GM23338 (cell line): ENCODE measurements around the gene TRIM64C. TPM values are rescaled to one million over a fixed set of nuclear protein-coding genes. Genes with fewer than 3 reads are reported as not detected.
"Not testable (repeated sequence)": the region's sequence is repeated elsewhere in the genome, so short reads cannot be mapped to it uniquely, and the experiment has no call there.

Experiments
- ATAC-seq: fragments of 200-7000 bp; cut with Tn5 transposase; 3 replicates; pipeline ENCODE4 v1.9.1; 2020
- DNase-seq: peaks from one replicate; pipeline ENCODE4 v3.0.0-alpha.2; 2015; ENCODE audit warnings: low spot score
- H2AFZ ChIP-seq: fragments of 200-600 bp; sonication (generic); 2 replicates; pipeline ENCODE4 v1.8.0; 2016; ENCODE audit warnings: antibody characterized with exemption, mild to moderate bottlenecking, moderate library complexity
- H3F3A ChIP-seq: fragments of 200-600 bp; sonication (generic); replicated peaks from 2 replicates; pipeline ENCODE4 v1.8.0; 2017; ENCODE audit warnings: antibody characterized with exemption, mixed run types, low read depth
- H3K27ac ChIP-seq: fragments of 200-600 bp; sonication (generic); 2 replicates; pipeline ENCODE4 v1.6.1; 2016; ENCODE audit warnings: low read depth
- H3K27me3 ChIP-seq: fragments of 200-600 bp; sonication (generic); 2 replicates; pipeline ENCODE4 v1.8.0; 2016; ENCODE audit warnings: mild to moderate bottlenecking, mixed run types, moderate library complexity; ENCODE audit not compliant: insufficient read depth
- H3K36me3 ChIP-seq: fragments of 200-600 bp; sonication (generic); 2 replicates; pipeline ENCODE4 v1.8.0; 2016; ENCODE audit warnings: mild to moderate bottlenecking; ENCODE audit not compliant: insufficient read depth
- H3K4me1 ChIP-seq: fragments of 200-600 bp; sonication (generic); 2 replicates; pipeline ENCODE4 v1.8.0; 2016; ENCODE audit warnings: mild to moderate bottlenecking, moderate library complexity; ENCODE audit not compliant: insufficient read depth
- H3K4me2 ChIP-seq: fragments of 200-600 bp; sonication (generic); 2 replicates; pipeline ENCODE4 v1.7.1; 2017; ENCODE audit warnings: mixed run types
- H3K4me3 ChIP-seq: fragments of 200-600 bp; sonication (generic); 2 replicates; pipeline ENCODE4 v1.6.1; 2016; ENCODE audit warnings: mixed run types
- H3K79me2 ChIP-seq: fragments of 200-600 bp; sonication (generic); replicated peaks from 2 replicates; pipeline ENCODE4 v1.8.0; 2017; ENCODE audit warnings: mild to moderate bottlenecking; ENCODE audit not compliant: insufficient read depth
- H3K9me2 ChIP-seq: fragments of 200-600 bp; sonication (generic); 2 replicates; pipeline ENCODE4 v1.8.0; 2017; ENCODE audit not compliant: insufficient read depth
- H4K20me1 ChIP-seq: fragments of 200-600 bp; sonication (generic); replicated peaks from 2 replicates; pipeline ENCODE4 v1.8.0; 2017; ENCODE audit warnings: mild to moderate bottlenecking; ENCODE audit not compliant: insufficient read depth
- H3K27ac Mint-ChIP-seq: 2 replicates; pipeline ENCODE4 v1.8.0; 2020; ENCODE audit warnings: inconsistent platforms, mild to moderate bottlenecking, moderate library complexity, mixed read lengths
- H3K27me3 Mint-ChIP-seq: 3 replicates; pipeline ENCODE4 v1.8.0; 2022; ENCODE audit warnings: low read depth, mild to moderate bottlenecking, moderate library complexity, mixed read lengths, inconsistent platforms; ENCODE audit not compliant: insufficient read depth, poor library complexity
- H3K36me3 Mint-ChIP-seq: 3 replicates; pipeline ENCODE4 v1.8.0; 2021; ENCODE audit warnings: low read depth, mild to moderate bottlenecking, inconsistent platforms, moderate library complexity, mixed read lengths
- H3K4me1 Mint-ChIP-seq: 3 replicates; pipeline ENCODE4 v1.8.0; 2020; ENCODE audit warnings: mild to moderate bottlenecking, inconsistent platforms, mixed read lengths
- H3K4me3 Mint-ChIP-seq: 3 replicates; pipeline ENCODE4 v1.8.0; 2021; ENCODE audit warnings: moderate library complexity, mild to moderate bottlenecking, inconsistent platforms, mixed read lengths
- H3K9me3 Mint-ChIP-seq: 3 replicates; pipeline ENCODE4 v1.8.0; 2020; ENCODE audit warnings: moderate library complexity, mild to moderate bottlenecking, inconsistent platforms, mixed read lengths
- long read RNA-seq: library from polyadenylated mRNA; unstranded; transcript quantifications from one replicate; pipeline ENCODE4 v2.0.0, GENCODE V29; 2020; ENCODE audit not compliant: unreplicated experiment
- polyA plus RNA-seq: library from polyadenylated mRNA; unstranded; fragments of >200 nt; fragmentation: Nextera tagmentation; extraction: Ambion mirVana; gene quantifications from 2 replicates; pipeline ENCODE4 v1.2.1, GENCODE V29; 2016
- total RNA-seq: library from RNA; depleted of rRNA; stranded (reverse); fragments of >200 nt; shearing (Covaris generic); gene quantifications from 2 replicates; pipeline ENCODE4 v1.2.3, GENCODE V29; 2014; rRNA removed
- TF ChIP-seq, protein P1 (sequence below): IDR thresholded peaks from one replicate; pipeline ENCODE4 v1.6.1; 2018; ENCODE audit warnings: antibody characterized with exemption; ENCODE audit not compliant: unreplicated experiment

TRIM64C gene
- total RNA-seq (not detected in 2 replicates), polyA plus RNA-seq (not detected in 2 replicates)
- long read RNA-seq = 0 reads

DNA sequence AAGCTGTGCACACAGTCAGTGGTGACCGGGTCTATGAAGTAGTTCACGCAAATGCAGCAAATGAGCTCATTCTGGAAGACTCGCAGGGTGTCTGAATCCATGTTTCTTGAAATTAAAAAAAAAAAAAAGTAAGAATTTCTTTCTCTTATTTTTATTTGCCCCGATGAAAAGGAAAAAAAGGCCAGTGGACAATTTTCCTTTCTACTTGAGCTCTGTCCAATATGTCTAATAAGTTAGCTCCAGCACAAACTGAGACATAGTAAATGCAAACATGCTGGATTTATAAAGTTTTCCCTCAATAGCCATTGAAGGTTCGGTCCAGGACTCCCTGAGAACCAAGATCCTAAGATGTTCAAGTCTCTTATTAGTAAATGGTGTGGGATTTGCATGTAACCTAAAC lies at the start of gene TRIM64C:
TSS of gene TRIM64C (minus strand) at position 101 of the 400 bp plus-strand sequence. CDS start at position 101, 0 bp downstream.
- not testable (repeated sequence) for H3K27me3 ChIP-seq, H2AFZ ChIP-seq, H3K27ac Mint-ChIP-seq, H3K9me2 ChIP-seq, H3K79me2 ChIP-seq, H3K4me2 ChIP-seq, H3K36me3 Mint-ChIP-seq, H3K27ac ChIP-seq, H3K36me3 ChIP-seq, H3K27me3 Mint-ChIP-seq, H3K4me3 Mint-ChIP-seq, DNase-seq, H3K4me1 Mint-ChIP-seq, H3K4me1 ChIP-seq, H4K20me1 ChIP-seq, H3F3A ChIP-seq, H3K4me3 ChIP-seq, ATAC-seq
- H3K9me3 Mint-ChIP-seq = peaks cover 86% of the 10 kb centered on the region

- not testable (repeated sequence) for ATAC-seq, H3K4me3 ChIP-seq, H3K27me3 ChIP-seq, DNase-seq, H3K4me1 Mint-ChIP-seq, H3K36me3 ChIP-seq, H3F3A ChIP-seq, H2AFZ ChIP-seq, H3K27ac ChIP-seq, H3K79me2 ChIP-seq, H4K20me1 ChIP-seq, H3K4me2 ChIP-seq, H3K27ac Mint-ChIP-seq, H3K9me2 ChIP-seq, H3K4me3 Mint-ChIP-seq, H3K27me3 Mint-ChIP-seq, H3K4me1 ChIP-seq
- Mint-ChIP-seq H3K36me3 (peaks cover 26% of the 10 kb centered on the region), H3K9me3 (peaks cover 80% of the 10 kb centered on the region)
These were observed 43.4 kb upstream of the TRIM64C start for GRCh38 chr11:49102356-49102755.

DNA sequence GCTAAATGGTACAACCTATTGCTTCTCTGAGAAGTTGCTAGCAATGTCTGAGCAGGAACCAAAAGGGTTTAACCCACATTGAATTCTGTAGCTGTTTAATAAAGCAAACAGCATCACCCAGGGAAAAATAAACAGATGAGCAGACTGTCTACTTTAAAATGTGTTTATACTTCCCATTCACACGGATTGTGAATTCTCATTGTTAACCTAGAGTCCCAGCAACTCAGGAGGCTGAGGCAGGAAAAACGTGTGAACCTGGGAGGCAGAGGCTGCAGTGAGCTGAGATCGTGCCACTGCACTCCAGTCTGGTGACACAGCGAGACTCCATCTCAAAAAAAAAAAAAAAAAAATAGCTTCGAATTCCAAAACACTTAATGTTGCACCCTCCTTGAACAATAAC lies 11.0 kb upstream of the TRIM64C start:
- H3K4me1 ChIP-seq, H3K4me3 ChIP-seq, H3K4me2 ChIP-seq, H3K27ac Mint-ChIP-seq, H3K27me3 Mint-ChIP-seq, H3K27me3 ChIP-seq, H3F3A ChIP-seq, H3K9me2 ChIP-seq, H2AFZ ChIP-seq, H3K4me1 Mint-ChIP-seq, H3K4me3 Mint-ChIP-seq, DNase-seq, H3K79me2 ChIP-seq, H3K36me3 ChIP-seq, ATAC-seq, H3K27ac ChIP-seq, H4K20me1 ChIP-seq: not testable (repeated sequence)
- peaks cover 29% of the 10 kb centered on the region for H3K36me3 Mint-ChIP-seq
- H3K9me3 Mint-ChIP-seq = peaks cover 96% of the 10 kb centered on the region

DNA sequence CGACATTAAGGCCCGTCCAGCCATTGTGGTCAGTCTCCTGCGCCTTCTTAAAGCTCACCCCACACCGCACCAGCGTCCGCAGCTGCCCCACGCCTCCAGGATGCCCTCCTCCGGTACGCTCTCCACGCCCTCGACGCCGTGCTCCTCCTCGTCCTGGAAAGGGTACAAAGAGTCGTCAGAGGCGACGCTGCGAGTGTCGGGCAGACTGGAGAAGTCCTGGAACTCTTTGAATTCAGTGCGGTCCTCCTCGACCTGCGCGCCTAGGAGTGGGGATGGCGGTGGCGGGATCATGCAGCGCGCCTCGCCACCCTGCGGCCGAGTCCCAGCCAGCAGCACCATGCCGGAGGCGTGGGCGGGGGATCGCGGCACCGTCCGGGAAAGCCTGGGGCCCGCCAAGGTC lies 9.1 kb downstream of the TRIM64C start:
- not testable (repeated sequence) for H3K4me1 Mint-ChIP-seq, H3K9me2 ChIP-seq, H3K4me3 ChIP-seq, DNase-seq, H3K27ac ChIP-seq, H3K27me3 ChIP-seq, H3K27ac Mint-ChIP-seq, H3K36me3 ChIP-seq, H4K20me1 ChIP-seq, H3K79me2 ChIP-seq, H3F3A ChIP-seq, H3K4me2 ChIP-seq, H3K4me1 ChIP-seq, H2AFZ ChIP-seq, H3K4me3 Mint-ChIP-seq, H3K27me3 Mint-ChIP-seq, ATAC-seq
- Mint-ChIP-seq H3K9me3 (peaks cover 83% of the 10 kb centered on the region), H3K36me3 (peaks cover 16% of the 10 kb centered on the region)

- H3K9me2 ChIP-seq, H3K27me3 ChIP-seq, H3K4me1 Mint-ChIP-seq, H2AFZ ChIP-seq, H3K36me3 ChIP-seq, H3F3A ChIP-seq, H3K4me3 Mint-ChIP-seq, H3K27ac Mint-ChIP-seq, ATAC-seq, H3K79me2 ChIP-seq, H3K27ac ChIP-seq, H3K4me2 ChIP-seq, H3K27me3 Mint-ChIP-seq, H4K20me1 ChIP-seq, H3K4me3 ChIP-seq, H3K4me1 ChIP-seq: not testable (repeated sequence)
- DNase-seq = peak; percentile 12
- TF ChIP-seq, protein P1, sequence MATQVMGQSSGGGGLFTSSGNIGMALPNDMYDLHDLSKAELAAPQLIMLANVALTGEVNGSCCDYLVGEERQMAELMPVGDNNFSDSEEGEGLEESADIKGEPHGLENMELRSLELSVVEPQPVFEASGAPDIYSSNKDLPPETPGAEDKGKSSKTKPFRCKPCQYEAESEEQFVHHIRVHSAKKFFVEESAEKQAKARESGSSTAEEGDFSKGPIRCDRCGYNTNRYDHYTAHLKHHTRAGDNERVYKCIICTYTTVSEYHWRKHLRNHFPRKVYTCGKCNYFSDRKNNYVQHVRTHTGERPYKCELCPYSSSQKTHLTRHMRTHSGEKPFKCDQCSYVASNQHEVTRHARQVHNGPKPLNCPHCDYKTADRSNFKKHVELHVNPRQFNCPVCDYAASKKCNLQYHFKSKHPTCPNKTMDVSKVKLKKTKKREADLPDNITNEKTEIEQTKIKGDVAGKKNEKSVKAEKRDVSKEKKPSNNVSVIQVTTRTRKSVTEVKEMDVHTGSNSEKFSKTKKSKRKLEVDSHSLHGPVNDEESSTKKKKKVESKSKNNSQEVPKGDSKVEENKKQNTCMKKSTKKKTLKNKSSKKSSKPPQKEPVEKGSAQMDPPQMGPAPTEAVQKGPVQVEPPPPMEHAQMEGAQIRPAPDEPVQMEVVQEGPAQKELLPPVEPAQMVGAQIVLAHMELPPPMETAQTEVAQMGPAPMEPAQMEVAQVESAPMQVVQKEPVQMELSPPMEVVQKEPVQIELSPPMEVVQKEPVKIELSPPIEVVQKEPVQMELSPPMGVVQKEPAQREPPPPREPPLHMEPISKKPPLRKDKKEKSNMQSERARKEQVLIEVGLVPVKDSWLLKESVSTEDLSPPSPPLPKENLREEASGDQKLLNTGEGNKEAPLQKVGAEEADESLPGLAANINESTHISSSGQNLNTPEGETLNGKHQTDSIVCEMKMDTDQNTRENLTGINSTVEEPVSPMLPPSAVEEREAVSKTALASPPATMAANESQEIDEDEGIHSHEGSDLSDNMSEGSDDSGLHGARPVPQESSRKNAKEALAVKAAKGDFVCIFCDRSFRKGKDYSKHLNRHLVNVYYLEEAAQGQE = peak; percentile 67
- peaks cover 82% of the 10 kb centered on the region for H3K9me3 Mint-ChIP-seq
- peaks cover 18% of the 10 kb centered on the region for H3K36me3 Mint-ChIP-seq
These were observed 10.7 kb downstream of the TRIM64C start for GRCh38 chr11:49048229-49048628.

DNA sequence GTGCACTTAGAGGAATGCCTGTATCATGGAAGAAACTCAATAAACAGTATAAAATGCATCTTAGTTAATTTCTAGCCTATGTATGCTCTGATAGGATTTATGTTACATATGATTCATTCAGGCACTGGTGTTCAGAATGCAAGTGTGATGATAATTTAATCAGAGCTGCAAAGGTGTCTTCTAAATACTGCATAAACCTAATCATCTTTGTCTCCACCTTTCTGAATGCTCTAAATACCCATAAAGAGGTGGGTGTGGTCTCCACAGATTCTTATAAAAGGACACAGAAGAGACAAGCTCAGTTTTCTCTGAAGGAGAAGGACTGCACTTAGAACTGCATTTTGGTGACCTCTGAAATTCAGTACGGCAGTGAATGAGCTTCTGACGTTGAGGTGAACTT lies 30.4 kb downstream of the TRIM64C start, which contains the start of gene TRIM49B:
TSS of gene TRIM49B (plus strand) at position 301 of the 400 bp plus-strand sequence. CDS start 2,777 bp downstream, outside the sequence.
- not testable (repeated sequence) for H3K9me2 ChIP-seq, H3K27me3 Mint-ChIP-seq, H3K36me3 ChIP-seq, H3K4me2 ChIP-seq, H3K4me3 ChIP-seq, ATAC-seq, H3K4me3 Mint-ChIP-seq, H2AFZ ChIP-seq, H4K20me1 ChIP-seq, H3K4me1 ChIP-seq, H3K27ac ChIP-seq, H3K4me1 Mint-ChIP-seq, H3K79me2 ChIP-seq, H3F3A ChIP-seq, DNase-seq, H3K27ac Mint-ChIP-seq, H3K27me3 ChIP-seq
- H3K9me3 Mint-ChIP-seq = peaks cover 75% of the 10 kb centered on the region
- H3K36me3 Mint-ChIP-seq = peaks cover 12% of the 10 kb centered on the region; the same call in 2 of the 3 replicates
